Measurements from ENCODE around the gene PARD3.

Gene PARD3

DNA sequence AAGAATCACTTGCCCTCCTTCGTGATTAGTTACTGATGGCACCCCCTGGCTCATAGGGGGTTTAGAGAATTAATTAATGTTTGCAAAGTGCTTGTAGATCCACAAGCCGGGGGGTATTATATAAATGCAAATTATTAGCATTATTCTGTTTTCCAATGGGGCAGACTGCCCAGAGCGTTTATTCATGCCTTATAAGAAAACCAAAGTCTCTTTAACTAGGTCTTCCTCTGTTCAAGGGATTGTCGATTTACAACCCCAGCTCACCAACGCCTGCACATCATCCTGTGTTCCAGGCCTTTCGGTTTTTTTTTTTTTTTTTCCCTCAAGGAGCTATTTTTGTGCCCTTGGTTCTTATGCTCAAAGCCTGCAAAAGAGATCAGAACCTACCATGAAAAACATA lies 630.7 kb downstream of the PARD3 start:
- Histone ChIP-seq H3K4me3 (ENCODE audit: low read depth, low read length) (no peak overlapping the region), H3K4me1 (ENCODE audit: control insufficient read depth, insufficient read depth, low read length, unreplicated experiment) (no peaks in the 10 kb centered on the region), H3K27me3 (ENCODE audit: insufficient read depth, low read length) (no peaks in the 10 kb centered on the region), H3K36me3 (ENCODE audit: insufficient read depth, low read length) (no peaks in the 10 kb centered on the region), H2AFZ (ENCODE audit: low read length, unreplicated experiment) (no peak overlapping the region), H3K27ac (ENCODE audit: low read depth, low read length) (no peak overlapping the region), H3K79me2 (ENCODE audit: control insufficient read depth, insufficient read depth, low read length, unreplicated experiment) (no peaks in the 10 kb centered on the region)

GRCh38 chr10:34183016-34183796 lies 631.9 kb downstream of the PARD3 start:
- peaks cover 9% of the 10 kb centered on the region for H3K4me1 ChIP-seq (ENCODE audit: control insufficient read depth, insufficient read depth, low read length, unreplicated experiment)
- no peak overlapping the region for H2AFZ ChIP-seq (ENCODE audit: low read length, unreplicated experiment)
- no peaks in the 10 kb centered on the region for H3K79me2 ChIP-seq (ENCODE audit: control insufficient read depth, insufficient read depth, low read length, unreplicated experiment)
- no peaks in the 10 kb centered on the region for H3K36me3 ChIP-seq (ENCODE audit: insufficient read depth, low read length)
- no peak overlapping the region for H3K27ac ChIP-seq (ENCODE audit: low read depth, low read length)
- no peak overlapping the region for H3K4me3 ChIP-seq (ENCODE audit: low read depth, low read length)
- no peaks in the 10 kb centered on the region for H3K27me3 ChIP-seq (ENCODE audit: insufficient read depth, low read length)

DNA sequence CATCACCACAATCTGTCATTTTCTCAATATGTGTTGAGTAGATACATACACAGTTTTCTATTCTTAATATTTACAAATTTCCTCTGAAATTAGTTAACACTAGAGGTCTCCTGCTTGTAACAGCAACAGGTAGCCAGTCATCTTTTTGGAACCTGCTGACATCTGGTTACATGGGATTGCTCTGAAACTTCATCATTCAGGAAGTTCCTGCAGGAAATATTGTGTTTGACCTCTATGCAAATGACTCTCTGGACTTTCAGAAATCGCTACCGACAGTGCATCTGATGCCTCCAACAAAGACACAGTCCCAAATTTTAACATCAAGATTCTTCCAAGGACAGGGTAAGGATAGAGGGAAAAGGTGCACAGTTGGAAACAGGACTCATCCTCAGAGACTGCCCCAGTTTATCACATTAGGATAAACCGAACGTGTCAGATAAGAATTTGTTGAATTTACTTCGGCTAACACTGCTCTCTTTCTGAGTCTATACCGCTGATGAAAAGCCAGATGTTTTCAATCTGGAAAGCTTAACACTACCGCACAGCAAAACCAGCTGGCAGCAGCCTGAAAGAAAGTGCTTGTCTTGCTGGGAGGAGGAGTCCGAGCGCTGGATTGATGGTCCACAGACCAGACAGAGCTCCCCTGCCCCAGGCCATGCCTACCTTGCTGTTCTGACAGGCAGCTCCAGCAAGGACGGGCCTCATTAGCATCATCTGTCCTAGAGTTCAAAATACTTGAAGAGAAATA lies 633.4 kb downstream of the PARD3 start:
- no peaks in the 10 kb centered on the region for H3K36me3 ChIP-seq (ENCODE audit: insufficient read depth, low read length)
- H2AFZ ChIP-seq (ENCODE audit: low read length, unreplicated experiment), result no peak overlapping the region
- no peak overlapping the region for H3K27ac ChIP-seq (ENCODE audit: low read depth, low read length)
- peaks cover 9% of the 10 kb centered on the region for H3K4me1 ChIP-seq (ENCODE audit: control insufficient read depth, insufficient read depth, low read length, unreplicated experiment)
- H3K4me3 ChIP-seq (ENCODE audit: low read depth, low read length), result no peak overlapping the region
- no peaks in the 10 kb centered on the region for H3K79me2 ChIP-seq (ENCODE audit: control insufficient read depth, insufficient read depth, low read length, unreplicated experiment)
- no peaks in the 10 kb centered on the region for H3K27me3 ChIP-seq (ENCODE audit: insufficient read depth, low read length)

DNA sequence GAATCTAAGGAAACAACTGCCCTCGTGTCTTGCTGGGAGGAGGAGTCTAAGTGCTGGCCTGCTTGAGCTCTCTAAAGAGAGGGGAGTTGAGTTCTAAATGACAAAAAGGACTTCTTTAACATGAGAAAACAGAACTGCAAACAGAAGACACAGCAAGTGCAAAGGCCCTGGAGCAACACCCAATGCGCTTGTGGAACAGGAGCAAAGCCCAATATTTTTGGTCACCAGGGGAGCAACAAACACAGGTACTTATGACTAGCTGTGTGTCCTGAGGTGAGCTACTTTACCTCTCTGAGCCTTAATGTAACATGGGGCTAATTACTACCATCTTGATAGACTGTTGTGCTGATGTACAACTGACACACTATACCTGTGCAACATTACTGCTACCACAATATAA lies 634.3 kb downstream of the PARD3 start:
- Histone ChIP-seq H3K27ac (ENCODE audit: low read depth, low read length) (no peak overlapping the region), H2AFZ (ENCODE audit: low read length, unreplicated experiment) (no peak overlapping the region), H3K4me1 (ENCODE audit: control insufficient read depth, insufficient read depth, low read length, unreplicated experiment) (peaks cover 9% of the 10 kb centered on the region), H3K79me2 (ENCODE audit: control insufficient read depth, insufficient read depth, low read length, unreplicated experiment) (no peaks in the 10 kb centered on the region), H3K36me3 (ENCODE audit: insufficient read depth, low read length) (no peaks in the 10 kb centered on the region), H3K4me3 (ENCODE audit: low read depth, low read length) (no peak overlapping the region), H3K27me3 (ENCODE audit: insufficient read depth, low read length) (no peaks in the 10 kb centered on the region)

DNA sequence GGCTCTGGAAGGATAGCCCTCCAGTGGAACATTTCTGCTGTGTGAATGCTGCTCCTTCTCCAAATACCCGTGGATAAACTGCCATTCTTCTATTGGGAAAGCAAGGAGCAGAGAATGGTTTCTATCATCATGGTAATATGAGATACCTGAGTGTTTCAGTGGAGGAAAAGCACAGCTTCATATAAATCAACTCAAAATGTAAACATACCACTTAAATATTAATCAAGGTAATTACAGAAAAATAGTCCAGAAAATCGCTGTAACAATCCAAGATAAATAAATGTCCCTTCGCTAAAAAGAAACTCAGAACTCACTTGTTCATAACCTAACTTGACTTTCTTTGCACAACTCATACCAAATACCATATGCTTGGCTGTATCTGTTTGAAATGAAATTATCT lies 635.8 kb downstream of the PARD3 start:
- Histone ChIP-seq H3K79me2 (ENCODE audit: control insufficient read depth, insufficient read depth, low read length, unreplicated experiment) (no peaks in the 10 kb centered on the region), H3K36me3 (ENCODE audit: insufficient read depth, low read length) (no peaks in the 10 kb centered on the region), H3K4me3 (ENCODE audit: low read depth, low read length) (no peak overlapping the region), H3K27ac (ENCODE audit: low read depth, low read length) (no peak overlapping the region), H3K4me1 (ENCODE audit: control insufficient read depth, insufficient read depth, low read length, unreplicated experiment) (peaks cover 9% of the 10 kb centered on the region), H2AFZ (ENCODE audit: low read length, unreplicated experiment) (no peak overlapping the region), H3K27me3 (ENCODE audit: insufficient read depth, low read length) (no peaks in the 10 kb centered on the region)

DNA sequence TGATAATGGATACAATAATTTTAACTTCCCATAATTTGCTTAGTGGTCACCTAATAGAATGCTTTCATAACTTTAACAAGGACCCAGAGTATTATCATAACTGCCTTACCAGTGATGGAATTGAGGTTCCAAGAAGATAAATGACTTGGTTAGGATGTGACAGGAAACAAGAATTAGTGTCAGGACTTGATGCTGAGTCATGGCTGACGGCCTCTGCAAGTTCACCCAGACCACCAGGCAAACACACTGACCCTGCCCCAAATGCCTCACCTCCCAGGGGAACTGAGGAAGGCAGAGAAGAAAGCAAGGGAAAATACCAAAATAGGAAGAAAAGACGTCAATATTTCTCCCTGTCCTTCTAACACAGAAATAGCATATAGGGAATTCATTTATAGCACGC lies 636.3 kb downstream of the PARD3 start:
- Histone ChIP-seq H3K79me2 (ENCODE audit: control insufficient read depth, insufficient read depth, low read length, unreplicated experiment) (no peaks in the 10 kb centered on the region), H3K4me1 (ENCODE audit: control insufficient read depth, insufficient read depth, low read length, unreplicated experiment) (peaks cover 9% of the 10 kb centered on the region), H3K4me3 (ENCODE audit: low read depth, low read length) (no peak overlapping the region), H2AFZ (ENCODE audit: low read length, unreplicated experiment) (no peak overlapping the region), H3K27ac (ENCODE audit: low read depth, low read length) (no peak overlapping the region), H3K27me3 (ENCODE audit: insufficient read depth, low read length) (no peaks in the 10 kb centered on the region), H3K36me3 (ENCODE audit: insufficient read depth, low read length) (no peaks in the 10 kb centered on the region)

- Histone ChIP-seq H3K79me2 (ENCODE audit: control insufficient read depth, insufficient read depth, low read length, unreplicated experiment) (no peaks in the 10 kb centered on the region), H3K27ac (ENCODE audit: low read depth, low read length) (no peak overlapping the region), H3K4me1 (ENCODE audit: control insufficient read depth, insufficient read depth, low read length, unreplicated experiment) (peaks cover 9% of the 10 kb centered on the region), H3K27me3 (ENCODE audit: insufficient read depth, low read length) (no peaks in the 10 kb centered on the region), H2AFZ (ENCODE audit: low read length, unreplicated experiment) (no peak overlapping the region), H3K4me3 (ENCODE audit: low read depth, low read length) (no peak overlapping the region), H3K36me3 (ENCODE audit: insufficient read depth, low read length) (no peaks in the 10 kb centered on the region)
Measured at GRCh38 chr10:34178196-34178595, 636.9 kb downstream of the PARD3 start.

GRCh38 chr10:34177445-34177844 lies 637.7 kb downstream of the PARD3 start:
- Histone ChIP-seq H2AFZ (ENCODE audit: low read length, unreplicated experiment) (no peak overlapping the region), H3K4me1 (ENCODE audit: control insufficient read depth, insufficient read depth, low read length, unreplicated experiment) (peaks cover 9% of the 10 kb centered on the region)

GRCh38 chr10:34176351-34176750 lies 638.7 kb downstream of the PARD3 start:
- Histone ChIP-seq H2AFZ (ENCODE audit: low read length, unreplicated experiment) (no peak overlapping the region), H3K4me3 (ENCODE audit: low read depth, low read length) (no peak overlapping the region), H3K27me3 (ENCODE audit: insufficient read depth, low read length) (no peaks in the 10 kb centered on the region)

More at GRCh38 chr10:34177445-34177844, 637.7 kb downstream of the PARD3 start:
- H3K79me2 ChIP-seq (ENCODE audit: control insufficient read depth, insufficient read depth, low read length, unreplicated experiment), result no peaks in the 10 kb centered on the region
- H3K27ac ChIP-seq (ENCODE audit: low read depth, low read length), result no peak overlapping the region
- no peaks in the 10 kb centered on the region for H3K36me3 ChIP-seq (ENCODE audit: insufficient read depth, low read length)
- no peaks in the 10 kb centered on the region for H3K27me3 ChIP-seq (ENCODE audit: insufficient read depth, low read length)
- no peak overlapping the region for H3K4me3 ChIP-seq (ENCODE audit: low read depth, low read length)

GRCh38 chr10:34175121-34175520 lies 640.0 kb downstream of the PARD3 start:
- Histone ChIP-seq H3K79me2 (ENCODE audit: control insufficient read depth, insufficient read depth, low read length, unreplicated experiment) (no peaks in the 10 kb centered on the region), H3K4me1 (ENCODE audit: control insufficient read depth, insufficient read depth, low read length, unreplicated experiment) (peaks cover 9% of the 10 kb centered on the region), H3K4me3 (ENCODE audit: low read depth, low read length) (no peak overlapping the region), H3K36me3 (ENCODE audit: insufficient read depth, low read length) (no peaks in the 10 kb centered on the region), H3K27me3 (ENCODE audit: insufficient read depth, low read length) (no peaks in the 10 kb centered on the region), H3K27ac (ENCODE audit: low read depth, low read length) (no peak overlapping the region), H2AFZ (ENCODE audit: low read length, unreplicated experiment) (no peak overlapping the region)

More at GRCh38 chr10:34176351-34176750, 638.7 kb downstream of the PARD3 start:
- no peaks in the 10 kb centered on the region for H3K79me2 ChIP-seq (ENCODE audit: control insufficient read depth, insufficient read depth, low read length, unreplicated experiment)
- H3K4me1 ChIP-seq (ENCODE audit: control insufficient read depth, insufficient read depth, low read length, unreplicated experiment), result peaks cover 9% of the 10 kb centered on the region
- no peak overlapping the region for H3K27ac ChIP-seq (ENCODE audit: low read depth, low read length)
- no peaks in the 10 kb centered on the region for H3K36me3 ChIP-seq (ENCODE audit: insufficient read depth, low read length)
